ENCODE results near the gene NAXE.

- no peak for TF ChIP-seq EZH2 (IDR thresholded peaks at IDR 0.05)
- TF ChIP-seq CTCF (IDR thresholded peaks at IDR 0.05), result no peak
- TF ChIP-seq EZH2phosphoT487 (IDR thresholded peaks at IDR 0.05), result no peak
Measured at GRCh38 chr1:156626079-156626438, 34.5 kb downstream of the NAXE start.

All from neural progenitor cell (in vitro differentiated cells).